M059J (cell line): Measurements from ENCODE around the gene FANCG. TPM values are rescaled to one million over a fixed set of nuclear protein-coding genes. Genes with fewer than 3 reads are reported as not detected.

Source experiments
- total RNA-seq: library from RNA; depleted of rRNA; stranded (reverse); fragments of >200 nt; shearing (Covaris generic); gene quantifications from 2 replicates; pipeline ENCODE4 v1.2.3, GENCODE V29; 2014; rRNA removed

Gene FANCG
- total RNA-seq, 1 experiment from 2014 or later: 37.1 TPM

Other genes with a start within 250 kb of the FANCG start
- not detected in 2 replicates for gene PHF24, start 121.7 kb downstream of the FANCG start, total RNA-seq
- 18.0 and 23.1 TPM in 2 replicates for gene DNAJB5, start 90.2 kb downstream of the FANCG start, total RNA-seq
- 269 and 438 TPM in 2 replicates for gene VCP, start 7.3 kb downstream of the FANCG start, total RNA-seq
- gene PIGO, start 16.6 kb upstream of the FANCG start, total RNA-seq: 27.5 and 29.2 TPM in 2 replicates
- gene STOML2, start 23.2 kb upstream of the FANCG start, total RNA-seq: 124 and 135 TPM in 2 replicates
- 31.2 and 40.8 TPM in 2 replicates for gene ATOSB, start 35.9 kb upstream of the FANCG start, total RNA-seq
- gene UNC13B, start 82.1 kb upstream of the FANCG start, total RNA-seq: 16.1 and 18.5 TPM in 2 replicates